Muscle layer of duodenum (tissue), 2 donors: ENCODE results near the gene SDR9C7.
"Not testable (repeated sequence)": the region's sequence is repeated elsewhere in the genome, so short reads cannot be mapped to it uniquely, and the experiment has no call there.

Experiments used
- H3K27ac ChIP-seq: one replicate; pipeline ENCODE4 v1.7.0; 2013; ENCODE audit warnings: mild to moderate bottlenecking, low read length
- H3K27me3 ChIP-seq: one replicate; pipeline ENCODE4 v1.7.0; 2013; ENCODE audit warnings: low read depth, mild to moderate bottlenecking, control low read depth, low read length
- H3K36me3 ChIP-seq, 2 donors: one replicate each; pipeline ENCODE4 v1.7.0; 2013; ENCODE audit warnings: low read length in 2 of 2, control low read depth in 1 of 2, mild to moderate bottlenecking in 1 of 2; ENCODE audit not compliant: insufficient read depth in 2 of 2, control insufficient read depth in 1 of 2
- H3K4me1 ChIP-seq, 2 donors: one replicate each; pipeline ENCODE4 v1.7.0; 2013; ENCODE audit warnings: low read length in 2 of 2, mild to moderate bottlenecking in 2 of 2, control low read depth in 1 of 2, moderate library complexity in 1 of 2; ENCODE audit not compliant: insufficient read depth in 2 of 2, control insufficient read depth in 1 of 2
- H3K4me3 ChIP-seq, 2 donors: one replicate each; pipeline ENCODE4 v1.7.0; 2013; ENCODE audit warnings: low read length in 2 of 2, low read depth in 1 of 2, mild to moderate bottlenecking in 1 of 2
- H3K9me3 ChIP-seq, 2 donors: one replicate each; pipeline ENCODE4 v1.7.0; 2013; ENCODE audit warnings: low read length in 2 of 2, control low read depth in 1 of 2, mild to moderate bottlenecking in 1 of 2; ENCODE audit not compliant: control insufficient read depth in 1 of 2
- donor health status: healthy.

SDR9C7 gene

GRCh38 chr12:56909403-56909802 lies 24.8 kb downstream of the SDR9C7 start:
- not testable (repeated sequence) for H3K4me3 ChIP-seq, H3K27ac ChIP-seq, H3K4me1 ChIP-seq, H3K9me3 ChIP-seq, H3K36me3 ChIP-seq, H3K27me3 ChIP-seq

DNA sequence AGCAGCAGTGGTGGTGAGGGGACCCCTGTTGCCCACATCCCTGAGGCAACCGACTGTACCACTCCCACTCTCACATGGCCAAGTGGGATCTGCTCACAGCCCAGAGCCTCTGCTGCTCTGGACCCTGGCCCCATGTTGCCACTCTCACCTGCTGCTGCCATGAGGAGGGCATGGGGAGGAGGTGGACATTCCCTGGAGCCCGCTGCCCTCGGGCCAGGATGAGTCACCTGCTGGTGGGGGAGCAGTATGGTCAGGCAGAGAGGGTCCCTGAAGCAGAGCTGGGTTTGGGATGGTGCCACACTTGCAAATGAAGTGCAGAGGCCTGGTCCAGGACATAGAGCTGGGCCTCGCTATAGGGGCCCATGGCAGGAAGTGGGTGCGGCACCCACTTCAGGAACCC lies 26.1 kb downstream of the SDR9C7 start:
- H3K36me3 ChIP-seq = no peaks in the 10 kb centered on the region

GRCh38 chr12:56905852-56906251 lies 28.4 kb downstream of the SDR9C7 start:
- no peaks in the 10 kb centered on the region for H3K36me3 ChIP-seq
- H3K9me3 ChIP-seq = peaks cover 5 to 26% of the 10 kb centered on the region in 2 donors
- H3K4me1 ChIP-seq = no peaks in the 10 kb centered on the region
- no peak overlapping the region for H3K27ac ChIP-seq
- H3K4me3 ChIP-seq = no peak overlapping the region
- no peaks in the 10 kb centered on the region for H3K27me3 ChIP-seq

More for the DNA sequence above, 26.1 kb downstream of the SDR9C7 start:
- no peak overlapping the region for H3K27ac ChIP-seq
- no peak overlapping the region for H3K4me3 ChIP-seq
- no peaks in the 10 kb centered on the region for H3K27me3 ChIP-seq
- H3K9me3 ChIP-seq = peaks cover 0 to 14% of the 10 kb centered on the region in 2 donors
- H3K4me1 ChIP-seq = no peaks in the 10 kb centered on the region

- Histone ChIP-seq H3K27ac (no peak overlapping the region), H3K36me3 (no peaks in the 10 kb centered on the region), H3K4me3 (no peak overlapping the region), H3K27me3 (no peaks in the 10 kb centered on the region), H3K4me1 (no peaks in the 10 kb centered on the region), H3K9me3 (peaks cover 11 to 30% of the 10 kb centered on the region in 2 donors)
These were observed 30.8 kb downstream of the SDR9C7 start for GRCh38 chr12:56903374-56903773.

- peaks cover 11 to 30% of the 10 kb centered on the region in 2 donors for H3K9me3 ChIP-seq
- H3K36me3 ChIP-seq, H3K4me1 ChIP-seq, H3K27ac ChIP-seq, H3K27me3 ChIP-seq, H3K4me3 ChIP-seq: not testable (repeated sequence)
These were observed 32.9 kb downstream of the SDR9C7 start for GRCh38 chr12:56901313-56901712.

GRCh38 chr12:56900583-56900982 lies 33.6 kb downstream of the SDR9C7 start:
- H3K36me3 ChIP-seq = no peaks in the 10 kb centered on the region
- H3K4me1 ChIP-seq = no peaks in the 10 kb centered on the region
- H3K27ac ChIP-seq = no peak overlapping the region
- no peaks in the 10 kb centered on the region for H3K27me3 ChIP-seq
- H3K4me3 ChIP-seq = peak overlapping the region in 1 of 2 donors; percentile 26
- peaks cover 11 to 30% of the 10 kb centered on the region in 2 donors for H3K9me3 ChIP-seq

GRCh38 chr12:56898938-56899337 lies 35.3 kb downstream of the SDR9C7 start:
- no peaks in the 10 kb centered on the region for H3K36me3 ChIP-seq
- H3K27ac ChIP-seq = no peak overlapping the region
- no peaks in the 10 kb centered on the region for H3K4me1 ChIP-seq
- H3K27me3 ChIP-seq = no peaks in the 10 kb centered on the region
- peaks cover 11 to 30% of the 10 kb centered on the region in 2 donors for H3K9me3 ChIP-seq
- no peak overlapping the region for H3K4me3 ChIP-seq

- H3K27me3 ChIP-seq = no peaks in the 10 kb centered on the region
- no peaks in the 10 kb centered on the region for H3K4me1 ChIP-seq
- H3K9me3 ChIP-seq = peaks cover 11 to 24% of the 10 kb centered on the region in 2 donors
- H3K36me3 ChIP-seq = no peaks in the 10 kb centered on the region
- no peak overlapping the region for H3K27ac ChIP-seq
- no peak overlapping the region for H3K4me3 ChIP-seq
These were observed 36.3 kb downstream of the SDR9C7 start for GRCh38 chr12:56897844-56898361.

DNA sequence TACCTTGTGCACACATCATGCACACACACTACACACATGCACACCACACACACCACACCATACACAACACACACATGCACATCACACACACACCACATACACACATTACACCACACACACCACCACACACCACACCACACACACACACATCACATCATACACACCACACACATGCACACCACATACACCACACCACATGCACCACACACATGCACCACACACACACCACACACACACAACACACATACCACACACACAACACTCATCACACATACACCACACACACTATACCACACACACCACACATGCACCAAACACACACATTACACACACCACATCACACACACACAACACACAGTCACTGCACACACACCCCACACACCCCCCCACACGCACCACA lies 38.1 kb downstream of the SDR9C7 start:
- H3K4me3 ChIP-seq = no peak overlapping the region
- no peaks in the 10 kb centered on the region for H3K36me3 ChIP-seq
- H3K9me3 ChIP-seq = peaks cover 8 to 15% of the 10 kb centered on the region in 2 donors
- no peak overlapping the region for H3K27ac ChIP-seq
- H3K4me1 ChIP-seq = no peaks in the 10 kb centered on the region
- no peaks in the 10 kb centered on the region for H3K27me3 ChIP-seq

DNA sequence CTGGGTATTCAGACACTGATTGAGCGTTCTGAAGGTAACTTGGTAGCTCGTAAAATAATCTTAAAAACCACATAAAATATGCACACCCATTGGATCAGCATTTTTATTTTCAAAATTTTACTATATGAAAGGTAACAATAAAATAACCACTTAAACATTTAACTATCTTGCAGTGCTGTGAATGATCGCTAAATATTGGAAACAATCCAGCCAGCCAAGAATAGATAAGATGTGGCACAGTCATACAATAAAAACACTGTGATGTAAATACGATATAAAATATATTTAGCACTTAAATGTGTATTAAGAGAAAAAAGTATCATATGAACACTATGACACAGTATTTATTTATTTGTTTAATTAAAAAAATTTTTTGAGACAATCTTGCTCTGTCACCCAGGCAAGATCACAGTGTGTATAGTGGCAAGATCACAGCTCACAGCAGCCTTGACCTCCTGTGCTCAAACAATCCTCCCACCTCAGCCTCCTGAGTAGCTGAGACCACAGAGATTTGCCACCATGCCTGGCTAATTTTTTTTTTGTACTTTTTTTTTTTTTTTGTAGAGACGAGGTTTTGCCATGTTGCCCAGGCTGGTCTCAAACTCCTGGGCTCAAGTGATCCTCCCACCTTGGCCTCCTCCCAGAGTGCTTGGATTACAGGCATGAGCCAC lies 39.4 kb downstream of the SDR9C7 start:
- H3K4me3 ChIP-seq = no peak overlapping the region
- peaks cover 0 to 2% of the 10 kb centered on the region in 2 donors for H3K9me3 ChIP-seq
- H3K27me3 ChIP-seq = no peaks in the 10 kb centered on the region
- H3K4me1 ChIP-seq = no peaks in the 10 kb centered on the region
- H3K27ac ChIP-seq = no peak overlapping the region
- H3K36me3 ChIP-seq = no peaks in the 10 kb centered on the region

- H3K4me1 ChIP-seq, H3K27me3 ChIP-seq, H3K9me3 ChIP-seq, H3K4me3 ChIP-seq, H3K36me3 ChIP-seq, H3K27ac ChIP-seq: not testable (repeated sequence)
These were observed 42.3 kb downstream of the SDR9C7 start for GRCh38 chr12:56891885-56892284.

DNA sequence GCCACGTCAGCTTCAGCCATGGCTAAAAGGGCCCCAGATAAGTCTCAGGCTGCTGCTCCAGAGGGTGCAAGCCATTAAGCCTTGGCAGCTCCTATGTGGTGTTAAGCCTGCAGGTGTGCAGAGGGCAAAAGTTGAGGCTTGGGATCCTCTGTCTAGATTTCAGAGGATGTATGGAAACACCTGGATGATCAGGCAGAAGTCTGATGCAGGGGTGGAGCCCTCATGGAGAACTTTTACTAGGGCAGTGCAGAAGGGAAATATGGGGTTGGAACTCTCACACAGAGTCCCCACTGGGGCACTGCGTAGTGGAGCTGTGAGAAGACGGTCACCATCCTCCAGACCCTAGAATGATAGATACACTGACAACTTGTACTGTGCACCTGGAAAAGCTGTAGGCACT lies 47.9 kb downstream of the SDR9C7 start:
- no peak overlapping the region for H3K27ac ChIP-seq
- H3K9me3 ChIP-seq = no peaks in the 10 kb centered on the region
- no peaks in the 10 kb centered on the region for H3K36me3 ChIP-seq

More for the DNA sequence above, 47.9 kb downstream of the SDR9C7 start:
- Histone ChIP-seq H3K4me3 (no peak overlapping the region), H3K27me3 (no peaks in the 10 kb centered on the region), H3K4me1 (no peaks in the 10 kb centered on the region)
